NCI-H446 (cell line): Measurements from ENCODE around the gene MARCHF6.
A peak's percentile ranks its signal among the peaks of the same experiment; 100 is the strongest.
"Not testable (repeated sequence)": the region's sequence is repeated elsewhere in the genome, so short reads cannot be mapped to it uniquely, and the experiment has no call there.

ENCODE experiments used
- DNase-seq, 2 experiments: peaks; one replicate each; lab custom pipeline; 2025; lab: John Stamatoyannopoulos, UW

MARCHF6 gene

DNA sequence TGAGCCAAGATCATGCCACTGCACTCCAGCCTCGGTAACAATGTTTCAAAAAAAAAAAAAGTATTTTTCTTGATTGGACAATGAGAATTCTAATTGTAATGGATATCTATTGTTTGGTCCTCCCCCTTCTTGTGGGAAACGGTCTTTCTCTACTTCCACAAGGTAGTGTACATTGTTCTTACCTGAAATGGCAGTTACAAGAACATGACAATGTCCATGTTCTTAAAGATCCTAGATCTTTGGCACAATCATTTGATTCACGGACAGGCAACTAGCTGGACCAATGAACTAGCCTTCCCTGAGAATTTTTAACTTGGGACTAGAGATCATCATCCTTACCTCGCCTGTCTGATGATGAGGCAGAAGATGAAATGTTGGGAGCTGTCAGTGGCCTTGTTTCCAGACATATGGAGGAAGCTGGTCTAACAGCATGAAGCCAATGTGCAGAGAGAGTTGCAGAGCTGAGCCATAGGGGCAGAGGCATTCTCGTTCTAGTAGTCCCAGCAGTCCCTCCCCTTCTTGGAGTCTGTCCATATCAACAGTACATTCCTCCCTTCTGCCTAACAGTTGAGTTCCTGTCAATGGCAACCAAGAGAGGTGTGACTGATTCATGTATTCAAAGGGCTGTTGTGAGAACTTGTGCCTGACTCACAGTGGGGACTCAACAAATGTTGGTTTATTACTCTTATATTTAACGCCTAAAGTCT, 2.1 kb upstream of the MARCHF6 start:
- peak; percentile 70 to 90 for DNase-seq

- no peak for DNase-seq
Observed at GRCh38 chr5:10351919-10352318, 1.6 kb upstream of the MARCHF6 start.

- peak in 1 of 2 experiments; percentile 65 for DNase-seq
Observed at GRCh38 chr5:10352430-10353240, 860 bp upstream of the MARCHF6 start.

DNA sequence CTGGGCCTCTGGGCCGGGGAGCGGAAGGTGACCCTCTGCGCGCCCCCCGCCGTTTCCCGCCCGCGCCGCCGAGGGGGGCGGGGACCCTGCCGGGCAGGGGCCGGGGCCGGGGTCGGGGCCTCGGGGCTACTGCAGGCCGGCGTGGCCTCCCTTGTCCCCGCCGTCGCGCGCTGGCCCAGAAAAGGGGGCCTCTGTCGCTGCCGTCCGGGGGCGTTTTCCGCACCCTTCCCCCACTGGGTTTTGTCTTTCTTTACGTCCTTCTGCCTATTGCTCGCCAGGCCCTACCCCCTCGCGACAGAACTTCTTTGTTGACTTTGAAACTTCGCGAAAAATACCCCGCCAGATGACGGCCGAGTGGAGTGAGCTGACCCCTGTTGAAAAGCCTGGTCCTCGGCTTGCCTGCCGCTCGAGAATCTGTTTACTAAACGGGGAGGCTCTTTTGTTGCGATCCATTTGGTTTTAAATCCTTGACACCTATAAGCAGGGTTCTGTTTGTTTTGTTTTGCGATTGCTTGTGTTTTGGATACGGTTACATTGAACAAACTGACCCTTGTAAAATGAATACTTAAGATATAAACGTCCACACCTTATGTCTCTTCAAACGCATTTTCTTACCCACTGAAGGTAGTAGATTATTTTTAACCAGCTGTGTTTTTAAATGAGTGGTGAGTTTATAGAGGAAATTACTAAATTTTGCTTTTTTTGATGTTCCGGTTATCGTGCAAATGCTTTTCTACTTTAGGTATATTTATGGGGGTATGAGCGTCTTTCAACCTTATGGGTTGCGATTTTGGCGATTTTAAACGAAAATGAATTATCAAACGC, 765 bp downstream of the MARCHF6 start:
- peak; percentile 65 to 74 for DNase-seq

DNA sequence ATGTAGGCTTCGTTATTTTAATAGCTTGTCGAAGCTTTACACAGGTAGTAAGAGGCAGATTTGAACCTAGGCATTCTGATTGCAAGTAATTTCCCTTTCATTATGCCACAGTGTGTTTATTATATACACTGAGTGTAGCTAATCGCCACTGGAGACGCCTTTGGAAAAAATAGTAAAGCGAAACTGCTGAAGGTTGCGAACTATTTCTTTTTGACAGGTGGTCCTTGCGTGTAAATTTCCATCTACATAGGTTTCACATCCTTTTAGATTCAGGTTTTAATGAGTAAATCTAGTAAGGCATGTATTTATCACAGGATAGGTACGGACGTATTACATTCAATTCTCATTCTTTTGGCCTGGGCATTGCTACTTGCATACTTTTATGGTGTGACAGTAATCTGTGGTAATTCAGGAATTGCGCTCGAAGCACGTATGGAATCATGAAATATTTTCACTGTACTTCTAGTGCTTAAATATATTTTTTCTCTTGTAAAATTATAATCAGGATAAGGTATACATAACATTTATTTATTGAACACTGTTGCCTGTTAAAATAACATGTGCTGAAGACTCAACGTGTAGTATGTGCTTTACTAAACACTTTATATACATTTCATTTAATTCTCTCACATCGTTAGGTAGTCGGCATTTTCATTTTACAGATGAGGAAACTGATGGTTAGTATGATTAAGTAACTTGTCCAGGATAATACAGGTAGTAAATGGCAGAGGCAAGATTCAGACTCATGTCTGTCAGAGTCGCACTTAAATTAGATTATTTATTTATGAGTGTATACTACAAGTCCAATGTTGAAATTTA, 1.8 kb downstream of the MARCHF6 start:
- DNase-seq, result no peak

DNA sequence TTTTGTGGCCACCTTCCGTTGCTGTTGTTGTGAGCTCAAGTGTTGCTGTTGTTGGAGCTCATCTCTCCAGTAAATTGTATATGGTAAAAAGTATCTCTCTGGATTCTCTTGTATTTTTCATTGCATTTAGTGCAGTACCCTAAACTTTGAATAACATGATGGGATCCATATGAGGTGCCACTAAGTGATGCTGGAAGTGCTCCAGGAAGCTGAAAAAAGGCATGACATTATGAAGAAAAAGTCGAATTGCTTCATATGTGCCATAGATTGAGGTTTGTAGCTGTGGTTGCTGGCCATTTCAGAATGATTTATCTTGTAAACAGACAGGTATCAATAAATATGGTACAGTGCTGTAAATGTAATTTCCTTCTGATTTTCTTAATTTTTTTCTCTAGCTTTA, 5.5 kb downstream of the MARCHF6 start:
- DNase-seq, result no peak

DNA sequence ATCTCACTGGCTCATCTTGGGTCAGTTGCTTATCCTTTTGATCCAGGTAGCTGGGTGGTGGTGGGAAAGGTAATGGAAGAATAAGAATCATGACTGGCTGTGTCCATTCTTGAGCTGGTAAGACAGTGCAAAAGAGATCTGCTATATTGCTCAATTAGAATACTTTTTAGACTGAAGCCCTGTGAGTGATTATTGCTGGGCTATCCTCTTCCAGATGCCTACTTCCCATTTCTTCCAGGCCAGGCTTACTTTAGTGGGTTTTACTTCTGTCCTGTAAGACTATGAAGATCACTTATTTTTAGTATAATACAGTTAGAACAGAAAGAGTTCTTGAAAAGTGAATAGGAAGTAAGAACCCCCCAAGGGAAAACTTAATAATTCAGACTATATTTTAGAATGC, 7.2 kb downstream of the MARCHF6 start:
- DNase-seq, result no peak

DNA sequence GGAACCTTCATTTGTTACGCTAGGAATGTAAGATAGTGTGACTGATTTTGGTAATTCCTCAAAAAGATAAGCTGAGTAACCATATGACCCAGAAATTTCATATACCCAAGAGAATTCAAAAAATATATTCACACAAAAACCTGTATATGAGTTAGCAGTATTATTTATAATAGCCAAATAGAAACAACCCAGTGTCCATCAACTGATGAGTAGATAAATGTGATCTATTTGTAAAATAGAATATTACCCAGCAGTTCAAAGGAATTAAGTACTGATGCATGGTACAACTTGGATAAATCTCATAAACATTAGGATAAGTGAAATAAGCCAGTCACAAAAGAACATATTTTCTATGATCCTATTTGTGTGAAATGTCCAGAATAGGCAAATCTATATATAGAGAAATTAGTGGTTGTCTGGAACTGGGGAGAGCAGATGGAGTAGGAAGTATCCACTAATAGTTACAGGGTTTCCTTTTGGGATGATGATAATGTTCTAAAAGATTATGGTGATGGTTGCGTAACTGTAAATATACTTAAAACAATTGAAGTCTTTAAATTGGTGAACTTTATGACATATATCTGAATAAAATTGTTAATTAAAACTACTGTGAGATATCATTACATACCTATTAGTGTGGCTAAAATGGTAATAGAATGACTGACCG, 10.2 kb downstream of the MARCHF6 start:
- no peak for DNase-seq

- no peak for DNase-seq
Observed at GRCh38 chr5:10364186-10364689, 10.7 kb downstream of the MARCHF6 start.

GRCh38 chr5:10365782-10366181, 12.3 kb downstream of the MARCHF6 start:
- DNase-seq, result no peak

- DNase-seq, result peak in 1 of 2 experiments; percentile 55
Observed at GRCh38 chr5:10366310-10367272, 13.1 kb downstream of the MARCHF6 start.

DNA sequence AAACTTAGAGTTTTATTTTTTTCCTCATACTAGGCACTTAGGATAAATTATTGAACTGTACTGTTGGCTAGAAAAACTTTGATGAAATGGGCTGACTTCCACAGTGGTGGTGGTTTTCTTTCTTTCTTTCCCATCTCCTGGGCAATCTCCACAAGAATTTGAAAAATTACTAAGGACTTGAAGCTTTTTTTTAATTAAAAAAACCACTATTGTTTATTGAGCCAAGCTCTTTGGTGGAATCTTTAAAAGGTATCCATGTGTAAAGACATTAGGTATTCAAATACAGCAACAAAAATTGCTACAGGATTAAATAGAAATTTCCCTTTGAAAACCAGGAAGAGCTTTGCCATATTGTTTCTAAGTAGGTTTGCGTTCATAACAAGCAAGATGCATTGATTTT, 14.1 kb downstream of the MARCHF6 start:
- no peak for DNase-seq

GRCh38 chr5:10370931-10371330, 17.4 kb downstream of the MARCHF6 start:
- DNase-seq, result no peak

DNA sequence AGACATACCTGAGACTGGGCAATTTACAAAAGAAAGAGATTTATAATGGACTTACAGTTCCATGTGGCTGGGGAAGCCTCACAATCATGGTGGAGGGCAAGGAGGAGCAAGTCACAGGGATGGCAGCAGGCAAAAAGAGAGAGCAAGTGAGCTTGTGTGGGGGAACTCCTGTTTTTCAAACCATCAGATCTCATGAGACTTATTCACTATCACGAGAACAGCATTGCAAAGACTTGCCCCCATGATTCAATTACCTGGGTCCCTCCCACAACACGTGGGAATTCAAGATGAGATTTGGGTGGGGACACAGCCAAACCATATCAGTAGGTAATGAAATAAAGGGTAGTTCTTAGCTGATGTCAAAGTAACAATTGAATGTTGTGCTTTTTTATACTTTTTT, 17.9 kb downstream of the MARCHF6 start:
- not testable (repeated sequence) for DNase-seq

DNA sequence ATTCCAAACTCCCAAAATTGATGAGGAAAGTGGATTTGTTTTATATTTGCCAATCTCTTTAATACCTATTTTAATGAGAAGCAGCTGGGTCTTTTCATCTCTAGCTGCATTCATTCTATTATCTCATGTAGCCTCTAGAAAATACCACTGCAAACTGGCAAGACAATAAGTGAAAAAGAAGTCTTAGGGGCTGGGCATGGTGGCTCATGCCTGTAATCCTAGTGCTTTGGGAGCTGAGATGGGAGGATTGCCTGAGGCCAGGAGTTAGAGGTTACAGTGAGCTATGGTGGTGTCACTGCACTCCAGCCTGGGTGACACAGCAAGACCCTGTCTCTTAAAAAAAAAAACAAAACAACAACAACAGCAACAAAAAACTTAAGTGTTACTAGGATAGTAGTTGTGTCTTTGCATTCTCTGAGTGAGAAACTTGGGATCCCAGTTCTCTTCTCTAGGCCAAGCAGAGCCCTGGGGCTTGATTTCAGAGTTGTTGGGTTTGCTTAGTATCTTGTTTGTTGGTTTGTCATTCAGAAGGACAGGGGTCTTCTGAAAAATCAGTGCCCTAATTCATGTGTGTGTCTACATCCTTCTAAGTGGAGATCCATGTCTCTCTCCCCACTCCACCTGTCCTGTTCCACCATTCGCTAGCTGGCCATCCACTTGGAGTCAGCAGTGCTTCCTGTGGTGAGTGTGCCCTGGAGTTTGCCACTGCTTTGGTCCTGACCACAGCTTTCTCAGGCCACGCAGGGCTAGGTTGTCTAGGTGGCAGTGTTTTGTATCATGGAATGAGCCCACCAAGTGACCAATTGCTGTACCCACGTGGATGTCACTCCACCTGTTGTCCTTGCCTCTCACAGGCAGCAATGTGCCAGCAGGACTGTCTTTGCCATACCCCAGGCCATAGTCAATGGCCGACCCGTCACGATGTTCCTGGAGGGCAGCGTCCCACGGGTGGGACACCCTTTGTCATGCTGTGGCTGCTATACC, 19.5 kb downstream of the MARCHF6 start:
- no peak for DNase-seq

DNA sequence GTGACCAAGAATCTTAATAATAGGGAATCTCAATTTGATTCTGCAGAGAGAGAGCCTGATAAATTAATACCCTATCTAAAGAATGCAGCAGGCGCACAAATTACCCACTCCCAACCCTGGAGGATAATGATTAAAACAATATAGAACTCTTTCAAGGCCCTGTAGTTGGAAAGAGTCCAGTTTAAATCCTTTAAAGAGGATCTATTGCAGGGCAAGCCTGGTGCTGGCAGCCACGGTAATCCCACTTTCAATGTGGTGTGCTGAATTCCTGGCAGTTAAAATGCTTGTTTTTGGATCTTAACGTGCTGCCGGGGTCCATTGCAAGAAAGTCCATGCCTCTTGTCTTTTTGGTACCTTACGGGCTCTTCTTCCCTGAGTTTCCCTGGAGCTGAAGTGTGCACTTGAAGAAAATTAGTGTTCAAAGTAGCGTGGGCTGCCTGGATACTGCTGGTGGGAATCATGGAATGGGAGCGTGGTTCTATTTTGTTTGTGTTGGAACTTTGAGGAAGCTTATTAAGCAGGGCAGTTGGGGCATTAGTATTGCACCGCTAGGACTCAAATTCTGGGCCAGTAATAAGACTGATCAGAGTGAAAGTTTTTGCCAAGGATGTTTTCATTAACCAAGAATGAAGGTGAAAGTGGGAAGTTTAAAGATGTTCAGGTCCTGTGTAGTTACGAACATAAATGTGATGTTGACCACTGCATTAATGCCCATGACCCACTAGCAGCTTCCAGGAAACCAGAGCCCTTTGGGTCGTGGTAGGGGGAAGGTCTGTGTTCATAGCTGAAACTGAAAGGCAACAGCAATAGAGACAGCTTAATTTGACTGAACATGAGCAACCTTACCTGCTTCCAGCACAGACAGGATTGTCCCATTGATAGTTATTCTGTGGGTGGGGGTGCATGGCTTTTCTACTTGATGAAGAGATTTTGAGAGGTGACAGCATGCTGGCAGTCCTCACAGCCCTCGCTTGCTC, 20.8 kb downstream of the MARCHF6 start:
- DNase-seq, result no peak

GRCh38 chr5:10375146-10375545, 21.7 kb downstream of the MARCHF6 start:
- not testable (repeated sequence) for DNase-seq
